Measurements from ENCODE around the gene SRC. TPM values are rescaled to one million over a fixed set of nuclear protein-coding genes. Genes with fewer than 3 reads are reported as not detected.
A peak's percentile ranks its signal among the peaks of the same experiment; 100 is the strongest.

Gene SRC
- total and polyA plus RNA-seq, 3 experiments from 2014 or later, result 1.2 to 2.7 (median 2.4) TPM

GRCh38 chr20:37408302-37409193, 62.6 kb downstream of the SRC start:
- peaks cover 13 to 20% (median 19%) of the 10 kb centered on the region in 3 donors for H3K4me1 Mint-ChIP-seq

GRCh38 chr20:37411408-37412219, 65.7 kb downstream of the SRC start:
- H3K27ac ChIP-seq (ENCODE audit: low read depth, low read length), result no peak overlapping the region
- peaks cover 11 to 33% of the 10 kb centered on the region in 2 donors for H3K27me3 Mint-ChIP-seq
- CTCF ChIA-PET, result no interaction called here
- no peaks in the 10 kb centered on the region for H3K36me3 Mint-ChIP-seq
- H3K4me1 ChIP-seq (ENCODE audit: insufficient read depth, low read length), result peaks cover 12% of the 10 kb centered on the region
- H3K27ac Mint-ChIP-seq, result no peak overlapping the region
- peaks cover 0 to 2% (median 0%) of the 10 kb centered on the region in 5 donors for H3K9me3 Mint-ChIP-seq
- H3K4me3 ChIP-seq (ENCODE audit: low read length), result peak overlapping the region; percentile 22
- no peaks in the 10 kb centered on the region for H3K36me3 ChIP-seq (ENCODE audit: insufficient read depth, low read length)
- DNase-seq, result no peak
- H3K4me3 Mint-ChIP-seq, result no peak overlapping the region
- peaks cover 6 to 13% (median 11%) of the 10 kb centered on the region in 3 donors for H3K4me1 Mint-ChIP-seq
- H3K27me3 ChIP-seq (ENCODE audit: insufficient read depth, low read length, poor library complexity, severe bottlenecking), result no peaks in the 10 kb centered on the region
- POLR2A ChIA-PET, result no interaction called here
- H3K9me3 ChIP-seq (ENCODE audit: low read length), result no peaks in the 10 kb centered on the region

More at GRCh38 chr20:37408302-37409193, 62.6 kb downstream of the SRC start:
- Mint-ChIP-seq H3K4me3 (peak overlapping the region in 3 of 7 donors; percentile 1 to 49 (median 17)), H3K9me3 (peaks cover 0 to 2% (median 0%) of the 10 kb centered on the region in 5 donors), H3K27ac (peak overlapping the region in 2 of 8 donors; percentile 9 to 82), H3K36me3 (peaks cover 0 to 2% (median 0%) of the 10 kb centered on the region in 3 donors), H3K27me3 (peaks cover 14 to 49% of the 10 kb centered on the region in 2 donors)
- Histone ChIP-seq H3K36me3 (ENCODE audit: insufficient read depth, low read length) (no peaks in the 10 kb centered on the region), H3K4me1 (ENCODE audit: insufficient read depth, low read length) (peaks cover 12% of the 10 kb centered on the region), H3K27me3 (ENCODE audit: insufficient read depth, low read length, poor library complexity, severe bottlenecking) (no peaks in the 10 kb centered on the region), H3K9me3 (ENCODE audit: low read length) (no peaks in the 10 kb centered on the region), H3K4me3 (ENCODE audit: low read length) (no peak overlapping the region), H3K27ac (ENCODE audit: low read depth, low read length) (no peak overlapping the region)
- ChIA-PET CTCF (no interaction called here), POLR2A (no interaction called here)
- no peak for DNase-seq

- DNase-seq, result no peak
- peaks cover 11 to 24% of the 10 kb centered on the region in 2 donors for H3K27me3 Mint-ChIP-seq
- H3K9me3 Mint-ChIP-seq, result peaks cover 0 to 2% (median 0%) of the 10 kb centered on the region in 5 donors
- peaks cover 3 to 6% (median 5%) of the 10 kb centered on the region in 3 donors for H3K4me1 Mint-ChIP-seq
- Histone ChIP-seq H3K36me3 (ENCODE audit: insufficient read depth, low read length) (no peaks in the 10 kb centered on the region), H3K4me1 (ENCODE audit: insufficient read depth, low read length) (peaks cover 12% of the 10 kb centered on the region), H3K27me3 (ENCODE audit: insufficient read depth, low read length, poor library complexity, severe bottlenecking) (no peaks in the 10 kb centered on the region), H3K27ac (ENCODE audit: low read depth, low read length) (no peak overlapping the region), H3K9me3 (ENCODE audit: low read length) (no peaks in the 10 kb centered on the region), H3K4me3 (ENCODE audit: low read length) (no peak overlapping the region)
- POLR2A ChIA-PET, result no interaction called here
- no peak overlapping the region for H3K27ac Mint-ChIP-seq
- CTCF ChIA-PET, result no interaction called here
- no peak overlapping the region for H3K4me3 Mint-ChIP-seq
- H3K36me3 Mint-ChIP-seq, result no peaks in the 10 kb centered on the region
Measured at GRCh38 chr20:37413023-37413334, 67.0 kb downstream of the SRC start.

- Mint-ChIP-seq H3K4me1 (peaks cover 3 to 6% (median 5%) of the 10 kb centered on the region in 3 donors), H3K36me3 (no peaks in the 10 kb centered on the region), H3K9me3 (peaks cover 0 to 2% (median 0%) of the 10 kb centered on the region in 5 donors), H3K4me3 (peak overlapping the region in 2 of 7 donors; percentile 26 to 82), H3K27ac (peak overlapping the region in 2 of 8 donors; percentile 26 to 55), H3K27me3 (peaks cover 11 to 20% of the 10 kb centered on the region in 2 donors)
- Histone ChIP-seq H3K36me3 (ENCODE audit: insufficient read depth, low read length) (no peaks in the 10 kb centered on the region), H3K27ac (ENCODE audit: low read depth, low read length) (no peak overlapping the region), H3K4me3 (ENCODE audit: low read length) (no peak overlapping the region), H3K27me3 (ENCODE audit: insufficient read depth, low read length, poor library complexity, severe bottlenecking) (no peaks in the 10 kb centered on the region), H3K9me3 (ENCODE audit: low read length) (no peaks in the 10 kb centered on the region), H3K4me1 (ENCODE audit: insufficient read depth, low read length) (peaks cover 12% of the 10 kb centered on the region)
- CTCF ChIA-PET, result no interaction called here
- POLR2A ChIA-PET, result no interaction called here
- no peak for DNase-seq
Measured at GRCh38 chr20:37413379-37413778, 67.4 kb downstream of the SRC start.

GRCh38 chr20:37414224-37415035, 68.5 kb downstream of the SRC start:
- Mint-ChIP-seq H3K4me1 (peaks cover 0 to 6% (median 3%) of the 10 kb centered on the region in 3 donors), H3K4me3 (peak overlapping the region in 1 of 7 donors; percentile 44), H3K27ac (peak overlapping the region in 1 of 8 donors; percentile 83), H3K27me3 (peaks cover 4 to 9% of the 10 kb centered on the region in 2 donors), H3K36me3 (no peaks in the 10 kb centered on the region), H3K9me3 (peaks cover 0 to 1% (median 0%) of the 10 kb centered on the region in 5 donors)
- DNase-seq, result no peak
- Histone ChIP-seq H3K9me3 (ENCODE audit: low read length) (no peaks in the 10 kb centered on the region), H3K27ac (ENCODE audit: low read depth, low read length) (no peak overlapping the region), H3K27me3 (ENCODE audit: insufficient read depth, low read length, poor library complexity, severe bottlenecking) (no peaks in the 10 kb centered on the region), H3K4me3 (ENCODE audit: low read length) (no peak overlapping the region), H3K4me1 (ENCODE audit: insufficient read depth, low read length) (peaks cover 12% of the 10 kb centered on the region), H3K36me3 (ENCODE audit: insufficient read depth, low read length) (no peaks in the 10 kb centered on the region)
- CTCF ChIA-PET, result no interaction called here
- POLR2A ChIA-PET, result no interaction called here

- Histone ChIP-seq H3K36me3 (ENCODE audit: insufficient read depth, low read length) (no peaks in the 10 kb centered on the region), H3K4me3 (ENCODE audit: low read length) (no peak overlapping the region), H3K4me1 (ENCODE audit: insufficient read depth, low read length) (peaks cover 12% of the 10 kb centered on the region), H3K27me3 (ENCODE audit: insufficient read depth, low read length, poor library complexity, severe bottlenecking) (no peaks in the 10 kb centered on the region), H3K9me3 (ENCODE audit: low read length) (no peaks in the 10 kb centered on the region), H3K27ac (ENCODE audit: low read depth, low read length) (no peak overlapping the region)
- peak overlapping the region in 1 of 7 donors; percentile 44 for H3K4me3 Mint-ChIP-seq
- H3K4me1 Mint-ChIP-seq, result peaks cover 0 to 6% (median 0%) of the 10 kb centered on the region in 3 donors
- H3K9me3 Mint-ChIP-seq, result no peaks in the 10 kb centered on the region
- H3K27ac Mint-ChIP-seq, result no peak overlapping the region
- H3K27me3 Mint-ChIP-seq, result peaks cover 0 to 1% of the 10 kb centered on the region in 2 donors
- POLR2A ChIA-PET, result no interaction called here
- no peak for DNase-seq
- CTCF ChIA-PET, result no interaction called here
- no peaks in the 10 kb centered on the region for H3K36me3 Mint-ChIP-seq
Measured at GRCh38 chr20:37415118-37416085, 69.5 kb downstream of the SRC start.

All from CD8-positive, alpha-beta memory T cell (primary cell).